B cell (primary cell): ENCODE results near the gene FKBP14. TPM values are rescaled to one million over a fixed set of nuclear protein-coding genes. Genes with fewer than 3 reads are reported as not detected.

Experiments used
- ATAC-seq: fragments of 200-7000 bp; cut with Tn5 transposase; one replicate; pipeline ENCODE4 v1.10.0; 2021; ENCODE audit warnings: low read depth, mild to moderate bottlenecking, moderate number of reproducible peaks, moderate library complexity
- CTCF ChIA-PET: fragments of 350-600 bp; sonication (Branson Sonifier 250); formaldehyde crosslinking; loops from one replicate; lab custom pipeline; 2021; ENCODE audit warnings: antibody characterized with exemption, inconsistent platforms; lab: Charles Lee
- POLR2A ChIA-PET: fragments of 350-600 bp; sonication (Branson Sonifier 250); formaldehyde crosslinking; loops from one replicate; lab custom pipeline; 2021; ENCODE audit warnings: antibody characterized with exemption; lab: Charles Lee
- DNase-seq: peaks from one replicate; pipeline ENCODE4 v3.0.0; 2013
- H2AFZ ChIP-seq: 2 replicates; pipeline ENCODE4 v1.6.1; 2012; ENCODE audit warnings: mild to moderate bottlenecking, low read depth, low read length; ENCODE audit not compliant: insufficient read depth, poor library complexity, severe bottlenecking
- H3K27ac ChIP-seq, 2 donors: 1 replicate in 1 of 2; 2 replicates in 1 of 2; pipeline ENCODE4 v1.5.1; 2012 to 2013; ENCODE audit warnings: low read length in 2 of 2, mild to moderate bottlenecking in 2 of 2, moderate library complexity in 1 of 2
- H3K27me3 ChIP-seq, 4 experiments: fragments of 200-600 bp in 1 of 4; sonication (generic) in 1 of 4; replicated peaks in 1 of 4; 1 replicate in 2 of 4; 2 replicates in 2 of 4; pipeline versions ENCODE4 v1.6.1 to v1.7.0; 2013 to 2016; ENCODE audit warnings: low read length in 3 of 4, mild to moderate bottlenecking in 2 of 4, mixed read lengths in 1 of 4, moderate library complexity in 1 of 4; ENCODE audit not compliant: insufficient read depth in 4 of 4, control insufficient read depth in 3 of 4; ENCODE audit errors: control extremely low read depth in 1 of 4
- H3K36me3 ChIP-seq, 2 experiments: replicated peaks in 1 of 2; 1 replicate in 1 of 2; 2 replicates in 1 of 2; pipeline versions ENCODE4 v1.6.1 to v1.7.1; 2013; ENCODE audit warnings: low read length in 1 of 2; ENCODE audit not compliant: insufficient read depth in 2 of 2, control insufficient read depth in 1 of 2; ENCODE audit errors: control extremely low read depth in 1 of 2, extremely low read depth in 1 of 2
- H3K4me1 ChIP-seq, 2 donors: fragments of 200-600 bp in 1 of 2; sonication (generic) in 1 of 2; 1 replicate in 1 of 2; 2 replicates in 1 of 2; pipeline versions ENCODE4 v1.5.1 to v1.6.1; 2013 to 2017; ENCODE audit warnings: low read length in 2 of 2; ENCODE audit not compliant: control insufficient read depth in 2 of 2, insufficient read depth in 2 of 2
- H3K4me2 ChIP-seq: replicated peaks from 2 replicates; pipeline ENCODE3; 2012; ENCODE audit warnings: mild to moderate bottlenecking, low read depth, low read length; ENCODE audit not compliant: poor library complexity, severe bottlenecking
- H3K4me3 ChIP-seq, 5 experiments: fragments of 200-600 bp in 1 of 5; sonication (generic) in 1 of 5; 1 replicate in 3 of 5; 2 replicates in 2 of 5; pipeline versions ENCODE4 v1.5.1 to v1.7.0; 2011 to 2016; ENCODE audit warnings: low read length in 4 of 5, mild to moderate bottlenecking in 4 of 5, low read depth in 2 of 5, control low read depth in 1 of 5, moderate library complexity in 1 of 5; ENCODE audit not compliant: insufficient read depth in 1 of 5; ENCODE audit errors: control extremely low read depth in 1 of 5, extremely low read depth in 1 of 5
- H3K79me2 ChIP-seq: fragments of 200-600 bp; sonication (generic); one replicate; pipeline ENCODE4 v1.6.0; 2016; ENCODE audit warnings: low read length; ENCODE audit not compliant: control insufficient read depth, insufficient read depth
- H3K9ac ChIP-seq: fragments of 200-600 bp; sonication (generic); 2 replicates; pipeline ENCODE4 v1.6.1; 2017; ENCODE audit warnings: mild to moderate bottlenecking, low read length, moderate library complexity
- H3K9me3 ChIP-seq, 3 donors: one replicate each; pipeline versions ENCODE4 v1.6.1 to v1.7.1; 2013; ENCODE audit warnings: low read length in 2 of 3; ENCODE audit not compliant: control insufficient read depth in 2 of 3, insufficient read depth in 1 of 3; ENCODE audit errors: control extremely low read depth in 1 of 3
- H4K20me1 ChIP-seq: 2 replicates; pipeline ENCODE4 v1.6.0; 2012; ENCODE audit warnings: mild to moderate bottlenecking, low read length; ENCODE audit not compliant: insufficient read depth, control insufficient read depth, poor library complexity, severe bottlenecking
- H3K27ac Mint-ChIP-seq: one replicate; pipeline ENCODE4 v1.8.0; 2021; ENCODE audit warnings: mixed read lengths
- H3K27me3 Mint-ChIP-seq: one replicate; pipeline ENCODE4 v1.8.0; 2021; ENCODE audit warnings: mixed read lengths
- H3K4me1 Mint-ChIP-seq: one replicate; pipeline ENCODE4 v1.8.0; 2021; ENCODE audit warnings: mixed read lengths
- H3K4me3 Mint-ChIP-seq: one replicate; pipeline ENCODE4 v1.8.0; 2021; ENCODE audit warnings: mixed read lengths
- H3K9me3 Mint-ChIP-seq: one replicate; pipeline ENCODE4 v1.8.0; 2022; ENCODE audit warnings: mixed read lengths; ENCODE audit not compliant: insufficient read depth
- EZH2 ChIP-seq: IDR thresholded peaks from 2 replicates; pipeline ENCODE4 v1.6.1; 2012; ENCODE audit warnings: borderline replicate concordance, low read depth, mild to moderate bottlenecking, moderate library complexity, low read length; ENCODE audit not compliant: insufficient read depth, poor library complexity, severe bottlenecking
- WGBS: methylation state at CpG from one replicate; pipeline ENCODE4 v1.1.5; 2013; ENCODE audit warnings: missing lambda C conversion rate; ENCODE audit not compliant: insufficient coverage; 5-methylcytosine and 5-hydroxymethylcytosine counted together
- intact Hi-C: fragments of 100-400 bp; cut with micrococcal nuclease; formaldehyde crosslinking; loops from one replicate; pipeline ENCODE4 v1.10.0; 2022
- polyA plus RNA-seq: library from polyadenylated mRNA; depleted of rRNA; stranded (reverse); fragments of >200 nt; gene quantifications from 2 replicates; pipeline ENCODE4 v1.2.3, GENCODE V29; 2012
- total RNA-seq, 2 donors: library from RNA; stranded (reverse); fragments of 120-200 nt in 1 of 2; gene quantifications; 1 replicate in 1 of 2; 2 replicates in 1 of 2; pipeline versions ENCODE4 v1.2.3 to v1.2.4, GENCODE V29; 2013 to 2022
- TF ChIP-seq, protein P1 (sequence below): fragments of 200-600 bp; IDR thresholded peaks from one replicate; pipeline ENCODE4 v1.8.0; 2022; ENCODE audit warnings: antibody characterized with exemption, mild to moderate bottlenecking

Gene FKBP14
- total and polyA plus RNA-seq, 2 donors (not counting 1 experiment from before 2014, with no cell fraction given), result 2.8 to 4.2 TPM

DNA sequence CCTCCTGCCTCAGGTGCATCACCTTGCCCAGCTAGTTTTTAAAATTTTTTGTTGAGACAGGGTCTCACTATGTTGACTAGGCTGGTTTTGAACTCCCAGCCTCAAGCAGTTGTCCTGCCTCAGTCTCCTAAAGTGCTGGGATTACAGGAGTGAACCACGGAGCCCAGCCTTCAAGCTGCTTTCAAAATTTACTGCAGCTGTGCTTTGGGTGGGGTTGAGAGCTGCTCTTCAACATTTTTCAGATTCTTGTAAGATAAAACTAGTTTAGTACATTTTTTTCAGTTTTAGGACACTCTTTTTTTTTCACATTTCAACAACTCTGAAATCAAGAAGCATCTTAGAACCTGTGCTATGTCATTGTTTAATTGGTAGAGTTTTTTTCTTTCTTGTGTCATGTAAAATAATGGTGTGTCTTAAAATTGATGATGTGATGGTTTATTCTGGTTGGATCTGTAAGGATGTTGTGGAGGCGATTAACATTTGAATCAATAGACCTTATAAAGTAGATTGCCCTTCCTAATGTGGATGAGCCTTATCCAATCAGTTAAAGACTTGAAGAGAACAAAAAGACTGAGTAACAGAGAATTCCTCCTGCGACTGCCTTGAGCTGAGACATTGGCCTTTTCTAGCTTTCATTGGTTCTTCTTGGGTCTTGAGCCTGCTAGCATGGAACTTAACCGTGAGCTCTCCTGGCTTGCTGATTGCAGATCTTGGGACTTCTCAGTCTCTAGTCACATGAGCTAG is 15.2 kb upstream of the FKBP14 start:
- TF ChIP-seq EZH2, result no peak
- TF ChIP-seq, protein P1, sequence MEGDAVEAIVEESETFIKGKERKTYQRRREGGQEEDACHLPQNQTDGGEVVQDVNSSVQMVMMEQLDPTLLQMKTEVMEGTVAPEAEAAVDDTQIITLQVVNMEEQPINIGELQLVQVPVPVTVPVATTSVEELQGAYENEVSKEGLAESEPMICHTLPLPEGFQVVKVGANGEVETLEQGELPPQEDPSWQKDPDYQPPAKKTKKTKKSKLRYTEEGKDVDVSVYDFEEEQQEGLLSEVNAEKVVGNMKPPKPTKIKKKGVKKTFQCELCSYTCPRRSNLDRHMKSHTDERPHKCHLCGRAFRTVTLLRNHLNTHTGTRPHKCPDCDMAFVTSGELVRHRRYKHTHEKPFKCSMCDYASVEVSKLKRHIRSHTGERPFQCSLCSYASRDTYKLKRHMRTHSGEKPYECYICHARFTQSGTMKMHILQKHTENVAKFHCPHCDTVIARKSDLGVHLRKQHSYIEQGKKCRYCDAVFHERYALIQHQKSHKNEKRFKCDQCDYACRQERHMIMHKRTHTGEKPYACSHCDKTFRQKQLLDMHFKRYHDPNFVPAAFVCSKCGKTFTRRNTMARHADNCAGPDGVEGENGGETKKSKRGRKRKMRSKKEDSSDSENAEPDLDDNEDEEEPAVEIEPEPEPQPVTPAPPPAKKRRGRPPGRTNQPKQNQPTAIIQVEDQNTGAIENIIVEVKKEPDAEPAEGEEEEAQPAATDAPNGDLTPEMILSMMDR, result no peak
- no peak overlapping the region for H2AFZ ChIP-seq
- WGBS, result 100% methylated on average over 2 of the region's 4 CpGs
- peaks cover 0 to 4% of the 10 kb centered on the region in 2 experiments for H3K36me3 ChIP-seq
- H3K9ac ChIP-seq, result no peak overlapping the region
- intact Hi-C loops, result no loop called here
- Mint-ChIP-seq H3K4me1 (no peaks in the 10 kb centered on the region), H3K27ac (no peak overlapping the region), H3K27me3 (no peaks in the 10 kb centered on the region), H3K4me3 (no peak overlapping the region), H3K9me3 (no peaks in the 10 kb centered on the region)
- no peaks in the 10 kb centered on the region for H3K9me3 ChIP-seq
- H3K79me2 ChIP-seq, result peaks cover 5% of the 10 kb centered on the region
- POLR2A ChIA-PET, result no interaction called here
- no peak overlapping the region for H3K27ac ChIP-seq
- no peaks in the 10 kb centered on the region for H4K20me1 ChIP-seq
- H3K27me3 ChIP-seq, result no peaks in the 10 kb centered on the region
- no peaks in the 10 kb centered on the region for H3K4me1 ChIP-seq
- DNase-seq (no peak), ATAC-seq (no peak)
- CTCF ChIA-PET, result interaction anchor here (0.9 to 1.7 kb wide), 2 partner anchors 11 to 20 kb away, joined by 3 to 5 read pairs; no protein-coding TSS in a partner anchor
- H3K4me2 ChIP-seq, result no peak overlapping the region
- no peak overlapping the region for H3K4me3 ChIP-seq

DNA sequence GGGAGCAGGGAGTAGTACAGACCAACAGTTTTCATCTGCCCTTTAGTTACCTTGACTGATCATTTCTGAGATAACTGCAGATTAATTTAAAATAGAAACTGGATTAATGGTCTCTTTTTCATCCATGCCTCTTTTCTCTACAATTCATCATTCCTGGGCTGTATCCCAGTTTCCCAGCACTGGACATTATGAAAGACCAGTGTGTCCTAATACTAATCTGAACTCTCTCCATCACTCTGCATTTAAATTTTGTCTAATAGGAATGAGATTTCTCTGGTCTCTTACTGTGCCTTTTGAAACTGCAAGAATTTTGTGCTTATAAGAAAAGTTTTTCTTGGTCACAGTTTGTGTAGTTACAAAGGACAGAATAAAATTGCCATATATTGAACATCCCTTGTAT is 14.4 kb upstream of the FKBP14 start:
- CTCF ChIA-PET, result interaction anchor here (1.1 to 1.7 kb wide), 2 partner anchors 21 to 85 kb away, joined by 5 read pairs; no protein-coding TSS in a partner anchor
- H3K9ac ChIP-seq, result no peak overlapping the region
- no peaks in the 10 kb centered on the region for H3K27me3 Mint-ChIP-seq
- no peaks in the 10 kb centered on the region for H3K27me3 ChIP-seq
- no peak for ATAC-seq
- no peaks in the 10 kb centered on the region for H3K4me1 Mint-ChIP-seq
- H3K36me3 ChIP-seq, result no peaks in the 10 kb centered on the region
- no peak overlapping the region for H2AFZ ChIP-seq
- no peaks in the 10 kb centered on the region for H3K4me1 ChIP-seq
- DNase-seq, result no peak
- no peak overlapping the region for H3K27ac ChIP-seq
- peaks cover 5% of the 10 kb centered on the region for H3K79me2 ChIP-seq
- no peaks in the 10 kb centered on the region for H4K20me1 ChIP-seq
- no peaks in the 10 kb centered on the region for H3K9me3 Mint-ChIP-seq
- POLR2A ChIA-PET, result no interaction called here
- TF ChIP-seq, protein P1, result no peak
- TF ChIP-seq EZH2, result no peak
- no peak overlapping the region for H3K4me3 Mint-ChIP-seq
- H3K27ac Mint-ChIP-seq, result no peak overlapping the region
- H3K4me3 ChIP-seq, result no peak overlapping the region
- intact Hi-C loops, result no loop called here
- no peaks in the 10 kb centered on the region for H3K9me3 ChIP-seq
- no peak overlapping the region for H3K4me2 ChIP-seq
